ENCODE data around the gene RPP25L.
A peak's percentile ranks its signal among the peaks of the same experiment; 100 is the strongest.

The RPP25L gene

DNA sequence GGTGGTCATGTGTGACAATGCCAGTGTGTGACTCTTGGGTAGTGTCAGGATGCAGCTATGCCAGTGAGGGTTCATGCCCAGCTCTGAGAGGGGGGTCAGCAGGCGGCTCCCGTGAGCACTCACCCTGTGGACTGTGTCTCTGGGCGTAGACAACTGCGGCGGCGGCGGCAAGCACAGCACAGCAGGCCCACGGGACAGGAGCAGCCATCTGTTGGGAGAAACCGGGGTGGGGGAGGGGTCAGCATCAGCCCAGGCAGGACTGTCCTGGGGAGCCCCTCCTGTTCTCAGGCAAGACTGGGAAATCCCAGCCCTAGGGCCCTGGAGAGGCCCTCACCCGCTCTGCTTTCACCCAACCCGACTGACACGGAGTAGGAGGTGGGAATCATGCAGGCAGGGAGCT, 43.1 kb downstream of the RPP25L start:
- DNase-seq, result peak in 1 of 14 donors; percentile 41

DNA sequence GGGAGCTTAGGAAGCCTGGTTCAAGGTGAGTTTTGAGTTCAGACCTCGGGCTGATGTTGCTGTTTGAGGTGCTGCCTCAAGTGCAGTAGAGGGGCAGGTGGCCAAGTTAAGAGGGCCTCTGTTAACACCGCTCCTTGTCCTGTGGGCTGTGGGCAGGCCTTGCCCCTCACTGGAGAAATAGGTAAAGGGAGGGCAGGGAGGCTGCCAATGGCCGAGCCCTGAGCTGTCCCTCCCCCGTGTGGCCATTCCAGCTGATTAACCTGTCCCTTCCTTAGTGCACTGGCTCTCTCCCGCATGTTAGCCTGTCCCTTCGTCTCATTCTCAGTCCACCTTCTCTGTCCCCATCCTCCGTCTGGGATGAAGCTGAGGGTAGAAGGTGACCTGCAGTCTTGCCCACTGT, 43.8 kb downstream of the RPP25L start:
- DNase-seq, result no peak

DNA sequence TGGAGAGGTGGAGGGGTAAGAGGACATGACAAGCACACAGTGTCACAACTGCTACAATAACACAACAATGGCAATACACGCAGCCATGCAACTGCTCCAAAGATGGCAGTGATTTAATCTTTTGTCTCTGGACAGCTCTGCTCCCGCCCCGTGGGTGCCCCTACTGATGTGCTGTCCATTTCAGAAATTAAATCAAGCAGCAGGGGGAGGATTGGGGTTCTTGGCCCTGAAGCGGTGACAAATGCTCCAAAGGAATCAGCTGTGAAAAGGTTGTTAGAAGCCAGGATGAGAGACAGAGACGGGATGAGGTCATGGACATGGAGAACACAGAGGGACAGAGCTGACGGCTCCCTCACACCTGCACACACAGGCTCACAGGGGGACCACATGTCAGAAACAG, 44.9 kb downstream of the RPP25L start:
- peak in 1 of 14 donors; percentile 59 for DNase-seq

DNA sequence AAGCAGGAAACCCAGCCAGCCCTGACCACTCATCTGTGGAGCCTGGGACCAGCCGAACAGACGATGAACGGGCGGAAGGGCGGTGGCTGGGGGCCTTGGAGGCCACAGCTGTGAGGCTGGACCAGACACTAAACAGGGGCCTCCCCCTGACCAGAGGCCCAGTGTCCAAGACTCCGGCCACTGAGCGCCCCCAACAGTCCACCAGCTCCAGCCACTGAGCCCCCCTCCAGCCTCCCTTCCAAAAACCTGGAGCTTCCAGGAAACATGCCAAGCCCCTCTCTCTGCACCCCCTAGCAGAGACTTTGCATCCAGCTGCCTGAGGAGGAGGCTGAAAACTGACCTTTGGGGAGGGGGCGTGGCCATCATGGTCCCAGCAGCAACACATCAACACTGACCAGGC, 45.6 kb downstream of the RPP25L start:
- DNase-seq, result no peak

DNA sequence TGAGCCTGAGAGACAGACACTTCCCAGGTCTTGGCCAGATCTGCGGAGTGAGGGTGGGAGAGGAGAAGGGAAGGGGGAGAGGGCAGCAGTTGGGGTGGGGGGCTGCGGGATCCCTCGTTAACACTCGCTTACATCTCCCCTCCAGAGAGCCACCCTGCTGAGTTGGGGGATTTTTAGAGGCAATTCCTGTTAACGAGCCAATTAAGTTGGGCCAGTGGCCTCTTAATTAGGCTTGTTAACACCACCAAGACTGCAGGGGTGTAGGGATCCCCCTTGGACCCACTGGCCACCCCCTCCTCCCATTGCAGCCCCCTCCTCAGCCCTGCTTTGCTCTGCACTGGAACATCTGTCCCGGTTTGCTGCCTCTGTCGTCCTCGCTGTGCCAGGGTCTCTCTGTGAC, 46.0 kb downstream of the RPP25L start:
- no peak for DNase-seq

DNA sequence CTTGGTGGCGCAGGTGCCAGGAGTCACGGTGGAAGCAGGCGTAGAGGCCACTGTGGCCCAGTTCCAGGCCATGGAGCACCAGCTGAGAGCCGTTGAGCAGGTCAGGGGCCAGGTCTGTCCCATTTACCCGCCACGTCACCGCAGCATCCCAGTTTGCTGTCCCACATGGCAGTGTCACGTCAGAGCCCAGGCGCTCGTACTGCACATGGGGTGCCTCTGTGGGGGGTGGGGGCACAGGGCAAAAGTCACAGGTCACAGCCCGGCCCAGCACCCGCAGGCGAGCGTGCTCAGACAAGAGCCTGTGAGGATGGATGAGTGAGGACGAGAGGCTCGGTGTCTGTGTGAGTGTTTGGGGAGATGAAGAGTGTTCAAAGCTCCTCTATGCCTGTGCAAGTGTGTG, 47.3 kb downstream of the RPP25L start:
- no peak for DNase-seq

DNA sequence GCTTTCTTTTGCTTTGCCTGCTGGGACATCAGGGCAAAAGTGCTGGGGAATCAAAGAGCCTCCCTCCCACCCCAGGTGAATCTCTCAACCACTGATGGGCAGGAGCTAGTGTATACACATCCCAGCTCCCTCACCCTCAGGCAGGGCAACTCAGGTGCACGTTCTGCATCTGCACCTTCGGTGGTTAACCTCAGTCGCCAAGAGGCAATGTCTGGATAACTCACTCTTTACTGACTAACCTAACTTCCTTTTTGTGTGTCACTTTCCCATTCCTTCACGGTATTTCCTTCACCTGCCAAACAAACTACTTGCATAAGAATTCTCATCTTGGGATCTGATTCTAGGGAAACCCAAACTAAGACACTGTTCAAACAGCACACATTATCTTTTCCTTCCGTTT, 48.6 kb downstream of the RPP25L start:
- no peak for DNase-seq

DNA sequence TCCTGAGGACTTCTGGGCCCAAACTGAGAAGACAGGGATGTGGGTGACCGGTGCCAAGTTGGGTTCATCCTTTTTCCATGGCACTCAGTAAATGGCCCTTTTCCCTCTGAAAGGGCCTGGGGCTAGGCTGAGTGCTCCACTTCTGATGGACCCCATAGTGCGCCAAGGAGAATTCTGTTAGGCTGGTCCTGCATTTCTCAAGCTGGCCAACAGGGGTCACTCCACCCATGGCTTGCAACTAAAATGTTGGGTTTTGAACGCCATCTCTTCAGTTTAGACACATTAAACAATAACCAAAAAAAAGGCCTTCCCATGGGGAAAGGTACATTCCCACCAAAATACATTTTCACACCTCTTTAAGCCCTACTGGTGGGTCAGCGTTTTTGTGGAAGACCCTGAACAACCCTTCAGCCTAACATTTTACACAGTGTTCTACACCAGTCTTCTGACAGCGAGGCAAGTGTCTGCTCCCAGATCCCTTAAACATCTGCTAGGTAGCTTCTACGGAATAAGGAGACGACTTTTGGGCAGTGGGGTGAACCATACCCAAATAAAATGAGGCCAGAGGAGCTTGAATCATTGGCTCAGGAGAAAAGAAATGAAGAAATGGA, 49.7 kb downstream of the RPP25L start:
- DNase-seq, result no peak

DNA sequence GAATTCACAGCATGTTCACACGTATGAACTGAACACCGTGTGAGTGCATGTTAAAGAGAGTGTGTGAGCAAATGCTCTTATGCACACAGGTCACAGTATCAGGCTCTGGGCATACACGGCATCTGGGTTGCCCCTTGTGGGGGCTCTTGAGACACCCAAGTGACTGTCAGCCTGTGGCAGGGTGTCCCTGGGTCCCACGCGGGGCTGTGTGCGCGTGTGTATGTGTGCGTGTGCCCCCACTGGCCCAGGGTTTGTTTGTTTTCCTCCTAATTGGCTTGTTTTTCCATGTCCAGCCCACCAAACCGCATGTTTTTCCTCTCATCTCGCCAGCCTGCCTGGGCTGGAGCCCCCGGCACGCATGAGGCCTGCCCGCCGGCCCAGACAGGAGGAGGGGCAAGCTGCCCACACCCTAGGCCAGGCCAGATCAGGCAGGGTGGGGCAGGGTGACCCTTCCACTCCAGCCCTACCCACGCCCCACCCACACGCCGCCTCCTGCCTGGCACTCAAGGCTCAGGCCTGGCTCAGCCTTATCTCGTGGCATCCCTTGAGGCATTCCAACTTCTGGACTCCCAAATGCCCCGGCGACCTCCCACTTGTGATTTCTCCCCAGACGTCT, 51.2 kb downstream of the RPP25L start:
- DNase-seq, result no peak
